Activated CD8-positive, alpha-beta T cell treated with anti-CD3 and anti-CD28 coated beads for 36 hours (primary cell): ENCODE data around the gene C2orf80. TPM values are rescaled to one million over a fixed set of nuclear protein-coding genes. Genes with fewer than 3 reads are reported as not detected.

Experiments used
- ATAC-seq: fragments of 200-7000 bp; cut with Tn5 transposase; one replicate; pipeline ENCODE4 v1.10.0; 2021; ENCODE audit warnings: mild to moderate bottlenecking, moderate library complexity
- CTCF ChIA-PET: fragments of 350-600 bp; sonication (Branson Sonifier 250); formaldehyde crosslinking; loops from one replicate; lab custom pipeline; 2021; ENCODE audit warnings: antibody characterized with exemption; lab: Charles Lee
- POLR2A ChIA-PET: fragments of 350-600 bp; sonication (Branson Sonifier 250); formaldehyde crosslinking; loops from one replicate; lab custom pipeline; 2021; ENCODE audit warnings: antibody characterized with exemption; lab: Charles Lee
- DNase-seq: peaks from one replicate; pipeline ENCODE4 v3.0.0-alpha.2; 2020
- H3K27ac Mint-ChIP-seq: one replicate; pipeline ENCODE4 v1.8.0; 2021; ENCODE audit warnings: mild to moderate bottlenecking, mixed read lengths
- H3K27me3 Mint-ChIP-seq: one replicate; pipeline ENCODE4 v1.8.0; 2021; ENCODE audit warnings: mixed read lengths
- H3K36me3 Mint-ChIP-seq: one replicate; pipeline ENCODE4 v1.8.0; 2021; ENCODE audit warnings: low read depth, mixed read lengths
- H3K4me1 Mint-ChIP-seq: one replicate; pipeline ENCODE4 v1.8.0; 2021; ENCODE audit warnings: low read depth, mixed read lengths
- H3K4me3 Mint-ChIP-seq: one replicate; pipeline ENCODE4 v1.8.0; 2021; ENCODE audit warnings: mild to moderate bottlenecking, moderate library complexity, mixed read lengths
- H3K9me3 Mint-ChIP-seq: one replicate; pipeline ENCODE4 v1.8.0; 2021; ENCODE audit warnings: mixed read lengths
- intact Hi-C: fragments of 100-400 bp; cut with micrococcal nuclease; formaldehyde crosslinking; loops from one replicate; pipeline ENCODE4 v1.10.0; 2022
- total RNA-seq, 2 experiments: library from RNA; stranded (reverse); gene quantifications; one replicate each; pipeline ENCODE4 v1.2.3, GENCODE V29; 2021
- TF ChIP-seq, protein P1 (sequence below): fragments of 200-600 bp; IDR thresholded peaks from one replicate; pipeline ENCODE4 v1.8.0; 2022; ENCODE audit warnings: antibody characterized with exemption, mild to moderate bottlenecking

Gene C2orf80
- not detected for total RNA-seq

DNA sequence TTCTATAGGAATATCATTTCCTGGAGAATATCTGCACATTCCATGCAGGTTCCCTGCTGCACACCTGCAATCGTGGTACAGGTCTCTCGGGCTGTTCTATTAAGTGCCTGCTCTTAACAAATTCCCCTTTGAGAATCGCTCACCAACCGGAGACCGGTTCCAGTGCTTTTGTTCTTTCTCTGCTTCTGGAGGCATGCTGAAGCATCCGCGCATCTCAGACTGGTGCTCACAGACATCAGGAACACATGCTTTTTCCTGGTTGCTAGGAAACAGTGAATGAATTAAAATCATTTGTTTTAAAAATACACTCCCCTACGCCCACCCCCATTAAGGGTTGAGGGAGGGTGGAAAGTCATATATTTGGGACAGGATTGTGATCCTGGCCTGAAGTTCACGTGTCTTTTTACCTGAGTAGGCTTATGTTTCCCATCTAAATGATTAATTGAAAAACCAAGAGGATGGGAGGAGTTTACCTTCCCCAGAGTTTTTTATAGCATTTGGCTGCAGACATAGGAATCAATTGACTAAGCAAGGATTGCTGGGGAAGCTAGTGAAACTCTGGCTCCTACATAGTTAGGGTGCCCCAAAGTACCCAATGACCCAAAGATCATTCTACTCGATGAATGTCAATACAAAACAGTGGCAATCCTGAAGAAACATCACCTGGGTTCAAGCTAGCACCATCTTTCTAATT lies at the start of gene C2orf80:
Gene C2orf80 (minus strand): TSS at position 221 of the 694 bp plus-strand sequence. CDS start 3,044 bp downstream, outside the sequence.
- TF ChIP-seq, protein P1, sequence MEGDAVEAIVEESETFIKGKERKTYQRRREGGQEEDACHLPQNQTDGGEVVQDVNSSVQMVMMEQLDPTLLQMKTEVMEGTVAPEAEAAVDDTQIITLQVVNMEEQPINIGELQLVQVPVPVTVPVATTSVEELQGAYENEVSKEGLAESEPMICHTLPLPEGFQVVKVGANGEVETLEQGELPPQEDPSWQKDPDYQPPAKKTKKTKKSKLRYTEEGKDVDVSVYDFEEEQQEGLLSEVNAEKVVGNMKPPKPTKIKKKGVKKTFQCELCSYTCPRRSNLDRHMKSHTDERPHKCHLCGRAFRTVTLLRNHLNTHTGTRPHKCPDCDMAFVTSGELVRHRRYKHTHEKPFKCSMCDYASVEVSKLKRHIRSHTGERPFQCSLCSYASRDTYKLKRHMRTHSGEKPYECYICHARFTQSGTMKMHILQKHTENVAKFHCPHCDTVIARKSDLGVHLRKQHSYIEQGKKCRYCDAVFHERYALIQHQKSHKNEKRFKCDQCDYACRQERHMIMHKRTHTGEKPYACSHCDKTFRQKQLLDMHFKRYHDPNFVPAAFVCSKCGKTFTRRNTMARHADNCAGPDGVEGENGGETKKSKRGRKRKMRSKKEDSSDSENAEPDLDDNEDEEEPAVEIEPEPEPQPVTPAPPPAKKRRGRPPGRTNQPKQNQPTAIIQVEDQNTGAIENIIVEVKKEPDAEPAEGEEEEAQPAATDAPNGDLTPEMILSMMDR: no peak
- DNase-seq (no peak), ATAC-seq (no peak)
- Mint-ChIP-seq H3K4me3 (no peak within 1 kb of the TSS), H3K36me3 (no peaks in the 10 kb centered on the region), H3K9me3 (no peaks in the 10 kb centered on the region), H3K27me3 (no peaks in the 10 kb centered on the region), H3K27ac (no peak within 1 kb of the TSS), H3K4me1 (no peaks in the 10 kb centered on the region)
- ChIA-PET POLR2A (no interaction called here), CTCF (interaction anchor here (1.1 kb wide), 1 partner anchor 15 kb away, joined by 5 read pairs; no protein-coding TSS in a partner anchor)
- intact Hi-C loops: no loop called here

DNA sequence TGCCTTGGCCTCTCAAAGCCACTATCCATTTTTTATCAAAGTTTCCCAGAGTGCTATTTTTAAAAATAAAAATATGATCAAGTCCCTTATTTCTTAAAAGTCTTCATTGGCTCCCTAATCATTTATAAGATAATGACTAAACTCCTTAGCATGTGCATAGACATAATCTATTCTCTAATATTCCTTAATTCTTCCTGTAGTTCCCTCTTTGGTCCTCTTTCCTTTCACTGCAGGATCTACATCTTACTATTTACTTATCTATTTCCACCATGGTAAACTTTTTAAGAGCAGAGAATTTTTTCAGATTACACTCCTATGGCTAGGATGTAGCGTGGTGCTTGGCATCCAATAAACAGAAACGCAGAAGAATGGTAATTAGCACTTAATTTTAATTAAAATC lies 46.0 kb upstream of the C2orf80 start:
- DNase-seq (no peak), ATAC-seq (no peak)
- Mint-ChIP-seq H3K4me3 (no peak overlapping the region), H3K9me3 (peaks cover 5% of the 10 kb centered on the region), H3K27ac (no peak overlapping the region), H3K36me3 (peaks cover 29% of the 10 kb centered on the region), H3K27me3 (no peaks in the 10 kb centered on the region), H3K4me1 (no peaks in the 10 kb centered on the region)
- TF ChIP-seq, protein P1: no peak
- CTCF ChIA-PET: no interaction called here
- POLR2A ChIA-PET: no interaction called here
- intact Hi-C loops: no loop called here

DNA sequence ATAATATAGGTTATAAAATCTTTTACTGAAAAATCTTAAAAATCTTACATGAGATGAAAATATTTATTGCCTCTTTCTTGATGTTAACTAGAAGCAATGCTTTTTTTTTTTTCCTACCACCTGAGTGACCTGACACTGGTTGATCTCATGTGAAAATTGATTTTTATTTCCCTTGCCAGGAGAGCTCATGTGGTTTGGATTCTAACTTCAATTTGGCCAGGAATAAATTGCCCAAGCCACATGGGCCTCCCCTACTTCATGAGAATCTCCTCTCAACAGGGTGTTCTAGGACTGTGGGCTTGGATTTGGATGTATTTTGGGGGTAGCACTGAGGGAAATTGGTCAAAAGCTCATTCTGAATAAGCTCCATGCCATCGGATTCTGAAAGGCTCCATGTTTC lies 45.0 kb upstream of the C2orf80 start:
- intact Hi-C loops: no loop called here
- H3K9me3 Mint-ChIP-seq: peaks cover 5% of the 10 kb centered on the region
- no peak for ATAC-seq

DNA sequence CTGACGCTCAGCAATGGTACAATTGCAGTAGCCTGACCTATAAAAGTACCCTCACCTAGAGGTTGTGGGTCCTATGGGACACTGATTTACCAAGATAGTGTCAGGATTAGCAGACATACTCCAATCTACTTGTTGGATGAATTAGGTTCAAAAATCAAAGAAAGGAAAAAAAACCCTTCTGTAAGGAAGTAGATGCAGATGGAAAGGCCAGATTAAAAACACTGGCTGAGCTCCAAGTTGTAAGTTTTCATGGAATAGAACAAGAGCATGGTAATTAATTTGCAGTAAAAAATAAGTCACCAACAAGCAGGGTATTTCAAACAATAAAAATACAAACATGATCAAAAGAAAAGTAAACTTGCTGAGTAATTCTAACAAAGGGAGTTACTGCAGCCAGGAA lies 38.6 kb upstream of the C2orf80 start:
- CTCF ChIA-PET: interaction anchor here (0.9 to 1.4 kb wide), 2 partner anchors 14 to 54 kb away, joined by 4 read pairs; no protein-coding TSS in a partner anchor

More for the DNA sequence above, 45.0 kb upstream of the C2orf80 start:
- H3K27ac Mint-ChIP-seq: no peak overlapping the region
- peaks cover 27% of the 10 kb centered on the region for H3K36me3 Mint-ChIP-seq
- TF ChIP-seq, protein P1: no peak
- CTCF ChIA-PET: no interaction called here
- H3K4me1 Mint-ChIP-seq: no peaks in the 10 kb centered on the region
- DNase-seq: no peak
- no peak overlapping the region for H3K4me3 Mint-ChIP-seq
- no peaks in the 10 kb centered on the region for H3K27me3 Mint-ChIP-seq
- POLR2A ChIA-PET: no interaction called here

More for the DNA sequence above, 38.6 kb upstream of the C2orf80 start:
- Mint-ChIP-seq H3K27me3 (no peaks in the 10 kb centered on the region), H3K27ac (no peak overlapping the region), H3K36me3 (no peaks in the 10 kb centered on the region), H3K4me1 (no peaks in the 10 kb centered on the region), H3K9me3 (peaks cover 5% of the 10 kb centered on the region), H3K4me3 (no peak overlapping the region)
- intact Hi-C loops: no loop called here
- POLR2A ChIA-PET: no interaction called here
- ATAC-seq (no peak), DNase-seq (no peak)
- TF ChIP-seq, protein P1: no peak
